K562 (cell line): Measurements from ENCODE around the gene SH3YL1.

Experiments
- CHD2 ChIP-seq: IDR thresholded peaks from 2 replicates; pipeline ENCODE4 v1.6.1; 2011; ENCODE audit warnings: low read depth, low read length
- CTCF ChIP-seq, 3 experiments: IDR thresholded peaks in 2 of 3; conservative IDR thresholded peaks in 1 of 3; 2 replicates each; pipeline ENCODE4 v1.5.1; 2011 to 2012; ENCODE audit warnings: low read length in 3 of 3, mild to moderate bottlenecking in 3 of 3, control low read depth in 2 of 3, improper control_type of control experiment in 1 of 3, inconsistent platforms in 1 of 3, low read depth in 1 of 3, mixed read lengths in 1 of 3, moderate library complexity in 1 of 3; ENCODE audit not compliant: insufficient read depth in 2 of 3
- SIN3A ChIP-seq, 2 experiments: fragments of 150-350 bp in 1 of 2; IDR thresholded peaks; 2 replicates each; pipeline ENCODE4 v1.6.1; 2011 to 2016; ENCODE audit warnings: borderline replicate concordance in 2 of 2, low read depth in 2 of 2, low read length in 2 of 2, mild to moderate bottlenecking in 2 of 2, moderate library complexity in 2 of 2; ENCODE audit not compliant: control insufficient read depth in 1 of 2
- ZNF232 ChIP-seq: sonication (generic); formaldehyde crosslinking; IDR thresholded peaks from 2 replicates; pipeline ENCODE4 v1.8.0; 2022; ENCODE audit warnings: mild to moderate bottlenecking, missing genetic modification reagents
- ZNF316 ChIP-seq: fragments of 450-650 bp; IDR thresholded peaks from 2 replicates; pipeline ENCODE4 v1.6.1; 2016

GRCh38 chr2:184695-185094 lies 79.1 kb downstream of the SH3YL1 start:
- no peak for TF ChIP-seq ZNF232
- TF ChIP-seq CHD2: no peak
- TF ChIP-seq ZNF316: no peak
- TF ChIP-seq CTCF (IDR thresholded peaks at IDR 0.05 in 2 of 3, conservative IDR thresholded peaks at IDR 0.05 in 1 of 3; ENCODE audit: insufficient read depth in 2 of 3, low read depth in 1 of 3, low read length in 3 of 3): no peak
- TF ChIP-seq SIN3A (IDR thresholded peaks at IDR 0.05; ENCODE audit: borderline replicate concordance in 2 of 2, control insufficient read depth in 1 of 2, low read depth in 2 of 2, low read length in 2 of 2): no peak
